HepG2 (cell line): ENCODE measurements around the gene JAG1. TPM values are rescaled to one million over a fixed set of nuclear protein-coding genes. Genes with fewer than 3 reads are reported as not detected.

Experiments used
- DR1 ChIP-seq: sonication (generic); formaldehyde crosslinking; IDR thresholded peaks from 2 replicates; pipeline ENCODE4 v1.8.0; 2021; ENCODE audit warnings: mild to moderate bottlenecking, missing genetic modification reagents, inconsistent platforms
- FOSL1 ChIP-seq: sonication (generic); formaldehyde crosslinking; IDR thresholded peaks from 2 replicates; pipeline ENCODE4 v1.9.0; 2021; ENCODE audit warnings: missing genetic modification reagents, borderline replicate concordance
- KDM3A ChIP-seq: IDR thresholded peaks from 2 replicates; pipeline ENCODE4 v1.6.1; 2018; ENCODE audit warnings: low read depth, missing compliant biosample characterization
- MAFK ChIP-seq, 2 experiments: IDR thresholded peaks in 1 of 2; conservative IDR thresholded peaks in 1 of 2; 2 replicates each; pipeline ENCODE4 v1.6.1; 2011; ENCODE audit warnings: improper control_type of control experiment in 2 of 2, low read length in 2 of 2
- TAF1 ChIP-seq: sonication (generic); formaldehyde crosslinking; IDR thresholded peaks from 2 replicates; pipeline ENCODE4 v1.4.0; 2020; ENCODE audit warnings: missing genetic modification reagents
- YEATS4 ChIP-seq: sonication (generic); formaldehyde crosslinking; IDR thresholded peaks from 2 replicates; pipeline ENCODE4 v1.4.0; 2020; ENCODE audit warnings: missing genetic modification reagents, borderline replicate concordance
- ZBTB38 ChIP-seq: sonication (generic); formaldehyde crosslinking; IDR thresholded peaks from 2 replicates; pipeline ENCODE4 v1.5.1; 2020; ENCODE audit warnings: mild to moderate bottlenecking, missing genetic modification reagents
- ZFP36L1 ChIP-seq: sonication (generic); formaldehyde crosslinking; IDR thresholded peaks from 2 replicates; pipeline ENCODE4 v1.8.0; 2022; ENCODE audit warnings: mild to moderate bottlenecking, missing genetic modification reagents, moderate library complexity
- ZKSCAN1 ChIP-seq: fragments of 150-350 bp; IDR thresholded peaks from 2 replicates; pipeline ENCODE4 v1.6.1; 2014; ENCODE audit warnings: low read length
- ZNF256 ChIP-seq: sonication (generic); formaldehyde crosslinking; conservative IDR thresholded peaks from 2 replicates; pipeline ENCODE4 v1.4.0; 2020; ENCODE audit warnings: missing genetic modification reagents
- ZNF572 ChIP-seq: sonication (generic); formaldehyde crosslinking; IDR thresholded peaks from 2 replicates; pipeline ENCODE4 v1.5.1; 2020; ENCODE audit warnings: mild to moderate bottlenecking, missing genetic modification reagents
- ZNF761 ChIP-seq: sonication (generic); formaldehyde crosslinking; conservative IDR thresholded peaks from 2 replicates; pipeline ENCODE4 v1.4.0; 2020; ENCODE audit warnings: mild to moderate bottlenecking, missing genetic modification reagents
- ZNF780A ChIP-seq: sonication (generic); formaldehyde crosslinking; IDR thresholded peaks from 2 replicates; pipeline ENCODE4 v1.8.0; 2022; ENCODE audit warnings: mild to moderate bottlenecking, missing genetic modification reagents, moderate library complexity
- polyA plus RNA-seq, 8 experiments: library from polyadenylated mRNA; depleted of rRNA in 3 of 8; stranded (reverse) in 7 of 8; unstranded in 1 of 8; fragments of >200 nt; fragmentation: Illumina TruSeq in 4 of 8; extraction: Trizol in 4 of 8; gene quantifications; 2 replicates each; pipeline versions ENCODE4 v1.2.1 to v1.2.3, GENCODE V29; 2011 to 2016; ENCODE audit warnings: low read depth in 4 of 8, missing spikeins in 1 of 8, mixed read lengths in 1 of 8; ENCODE audit not compliant: insufficient read depth in 1 of 8
- total RNA-seq, 5 experiments: library from RNA; depleted of rRNA; stranded (reverse); fragments of >200 nt; fragmentation: Illumina TruSeq; extraction: Trizol; gene quantifications; 2 replicates each; pipeline ENCODE4 v1.2.3, GENCODE V29; 2016; ENCODE audit warnings: low read depth in 1 of 5
- TF ChIP-seq, protein P1 (sequence below): sonication (generic); formaldehyde crosslinking; IDR thresholded peaks from 2 replicates; pipeline ENCODE4 v1.4.0; 2020; ENCODE audit warnings: low read depth, mild to moderate bottlenecking, missing genetic modification reagents
- TF ChIP-seq, protein P2 (sequence below): IDR thresholded peaks from 2 replicates; pipeline ENCODE4 v1.6.1; 2016; ENCODE audit warnings: low read depth
- TF ChIP-seq, protein P3 (sequence below): sonication (generic); formaldehyde crosslinking; IDR thresholded peaks from 2 replicates; pipeline ENCODE4 v1.5.0; 2020; ENCODE audit warnings: mild to moderate bottlenecking, missing genetic modification reagents, borderline replicate concordance
- TF ChIP-seq, protein P4 (sequence below): sonication (generic); formaldehyde crosslinking; IDR thresholded peaks from 2 replicates; pipeline ENCODE4 v1.5.0; 2020; ENCODE audit warnings: mild to moderate bottlenecking, missing genetic modification reagents
- TF ChIP-seq, protein P5 (sequence below): sonication (generic); formaldehyde crosslinking; IDR thresholded peaks from 2 replicates; pipeline ENCODE4 v1.4.0; 2020; ENCODE audit warnings: missing genetic modification reagents

JAG1 gene
- total and polyA plus RNA-seq, 2 of the 13 experiments (the other 11 are each of a cell fraction or from before 2014, with no cell fraction given), result 47.1 to 56.3 TPM

- TF ChIP-seq KDM3A, result peak; percentile 94; the same call in 1 of the 2 replicates
- TF ChIP-seq ZNF256 (CRISPR knock-in tag), result peak; percentile 41; the same call in 1 of the 2 replicates
- 0 out of 2 replicates have a peak, but pooled peaks have one; percentile 16 for TF ChIP-seq ZFP36L1
- TF ChIP-seq, protein P1, sequence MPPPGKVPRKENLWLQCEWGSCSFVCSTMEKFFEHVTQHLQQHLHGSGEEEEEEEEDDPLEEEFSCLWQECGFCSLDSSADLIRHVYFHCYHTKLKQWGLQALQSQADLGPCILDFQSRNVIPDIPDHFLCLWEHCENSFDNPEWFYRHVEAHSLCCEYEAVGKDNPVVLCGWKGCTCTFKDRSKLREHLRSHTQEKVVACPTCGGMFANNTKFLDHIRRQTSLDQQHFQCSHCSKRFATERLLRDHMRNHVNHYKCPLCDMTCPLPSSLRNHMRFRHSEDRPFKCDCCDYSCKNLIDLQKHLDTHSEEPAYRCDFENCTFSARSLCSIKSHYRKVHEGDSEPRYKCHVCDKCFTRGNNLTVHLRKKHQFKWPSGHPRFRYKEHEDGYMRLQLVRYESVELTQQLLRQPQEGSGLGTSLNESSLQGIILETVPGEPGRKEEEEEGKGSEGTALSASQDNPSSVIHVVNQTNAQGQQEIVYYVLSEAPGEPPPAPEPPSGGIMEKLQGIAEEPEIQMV (CRISPR knock-in tag), result 0 out of 2 replicates have a peak, but pooled peaks have one; percentile 26
- peak; percentile 99 for TF ChIP-seq ZNF572 (CRISPR knock-in tag)
- peak; percentile 8; the same call in 1 of the 2 replicates for TF ChIP-seq FOSL1 (CRISPR knock-in tag)
- no peak for TF ChIP-seq TAF1
- 0 out of 2 replicates have a peak, but pooled peaks have one; percentile 31 for TF ChIP-seq ZKSCAN1
- TF ChIP-seq, protein P2, sequence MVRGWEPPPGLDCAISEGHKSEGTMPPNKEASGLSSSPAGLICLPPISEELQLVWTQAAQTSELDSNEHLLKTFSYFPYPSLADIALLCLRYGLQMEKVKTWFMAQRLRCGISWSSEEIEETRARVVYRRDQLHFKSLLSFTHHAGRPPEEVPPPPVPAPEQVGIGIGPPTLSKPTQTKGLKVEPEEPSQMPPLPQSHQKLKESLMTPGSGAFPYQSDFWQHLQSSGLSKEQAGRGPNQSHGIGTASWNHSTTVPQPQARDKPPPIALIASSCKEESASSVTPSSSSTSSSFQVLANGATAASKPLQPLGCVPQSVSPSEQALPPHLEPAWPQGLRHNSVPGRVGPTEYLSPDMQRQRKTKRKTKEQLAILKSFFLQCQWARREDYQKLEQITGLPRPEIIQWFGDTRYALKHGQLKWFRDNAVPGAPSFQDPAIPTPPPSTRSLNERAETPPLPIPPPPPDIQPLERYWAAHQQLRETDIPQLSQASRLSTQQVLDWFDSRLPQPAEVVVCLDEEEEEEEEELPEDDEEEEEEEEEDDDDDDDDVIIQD, result peak; percentile 61; the same call in 1 of the 2 replicates
- TF ChIP-seq, protein P3, sequence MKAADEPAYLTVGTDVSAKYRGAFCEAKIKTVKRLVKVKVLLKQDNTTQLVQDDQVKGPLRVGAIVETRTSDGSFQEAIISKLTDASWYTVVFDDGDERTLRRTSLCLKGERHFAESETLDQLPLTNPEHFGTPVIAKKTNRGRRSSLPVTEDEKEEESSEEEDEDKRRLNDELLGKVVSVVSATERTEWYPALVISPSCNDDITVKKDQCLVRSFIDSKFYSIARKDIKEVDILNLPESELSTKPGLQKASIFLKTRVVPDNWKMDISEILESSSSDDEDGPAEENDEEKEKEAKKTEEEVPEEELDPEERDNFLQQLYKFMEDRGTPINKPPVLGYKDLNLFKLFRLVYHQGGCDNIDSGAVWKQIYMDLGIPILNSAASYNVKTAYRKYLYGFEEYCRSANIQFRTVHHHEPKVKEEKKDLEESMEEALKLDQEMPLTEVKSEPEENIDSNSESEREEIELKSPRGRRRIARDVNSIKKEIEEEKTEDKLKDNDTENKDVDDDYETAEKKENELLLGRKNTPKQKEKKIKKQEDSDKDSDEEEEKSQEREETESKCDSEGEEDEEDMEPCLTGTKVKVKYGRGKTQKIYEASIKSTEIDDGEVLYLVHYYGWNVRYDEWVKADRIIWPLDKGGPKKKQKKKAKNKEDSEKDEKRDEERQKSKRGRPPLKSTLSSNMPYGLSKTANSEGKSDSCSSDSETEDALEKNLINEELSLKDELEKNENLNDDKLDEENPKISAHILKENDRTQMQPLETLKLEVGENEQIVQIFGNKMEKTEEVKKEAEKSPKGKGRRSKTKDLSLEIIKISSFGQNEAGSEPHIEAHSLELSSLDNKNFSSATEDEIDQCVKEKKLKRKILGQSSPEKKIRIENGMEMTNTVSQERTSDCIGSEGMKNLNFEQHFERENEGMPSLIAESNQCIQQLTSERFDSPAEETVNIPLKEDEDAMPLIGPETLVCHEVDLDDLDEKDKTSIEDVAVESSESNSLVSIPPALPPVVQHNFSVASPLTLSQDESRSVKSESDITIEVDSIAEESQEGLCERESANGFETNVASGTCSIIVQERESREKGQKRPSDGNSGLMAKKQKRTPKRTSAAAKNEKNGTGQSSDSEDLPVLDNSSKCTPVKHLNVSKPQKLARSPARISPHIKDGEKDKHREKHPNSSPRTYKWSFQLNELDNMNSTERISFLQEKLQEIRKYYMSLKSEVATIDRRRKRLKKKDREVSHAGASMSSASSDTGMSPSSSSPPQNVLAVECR (CRISPR knock-in tag), result no peak
- no peak for TF ChIP-seq ZNF780A (CRISPR knock-in tag)
- TF ChIP-seq, protein P4, sequence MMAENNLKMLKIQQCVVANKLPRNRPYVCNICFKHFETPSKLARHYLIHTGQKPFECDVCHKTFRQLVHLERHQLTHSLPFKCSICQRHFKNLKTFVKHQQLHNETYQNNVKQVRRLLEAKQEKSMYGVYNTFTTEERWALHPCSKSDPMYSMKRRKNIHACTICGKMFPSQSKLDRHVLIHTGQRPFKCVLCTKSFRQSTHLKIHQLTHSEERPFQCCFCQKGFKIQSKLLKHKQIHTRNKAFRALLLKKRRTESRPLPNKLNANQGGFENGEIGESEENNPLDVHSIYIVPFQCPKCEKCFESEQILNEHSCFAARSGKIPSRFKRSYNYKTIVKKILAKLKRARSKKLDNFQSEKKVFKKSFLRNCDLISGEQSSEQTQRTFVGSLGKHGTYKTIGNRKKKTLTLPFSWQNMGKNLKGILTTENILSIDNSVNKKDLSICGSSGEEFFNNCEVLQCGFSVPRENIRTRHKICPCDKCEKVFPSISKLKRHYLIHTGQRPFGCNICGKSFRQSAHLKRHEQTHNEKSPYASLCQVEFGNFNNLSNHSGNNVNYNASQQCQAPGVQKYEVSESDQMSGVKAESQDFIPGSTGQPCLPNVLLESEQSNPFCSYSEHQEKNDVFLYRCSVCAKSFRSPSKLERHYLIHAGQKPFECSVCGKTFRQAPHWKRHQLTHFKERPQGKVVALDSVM, result no peak
- TF ChIP-seq DR1, result peak; percentile 51; the same call in 1 of the 2 replicates
- TF ChIP-seq YEATS4 (CRISPR knock-in tag), result peak; percentile 34; the same call in 1 of the 2 replicates
- TF ChIP-seq ZBTB38, result no peak
- no peak for TF ChIP-seq MAFK (conservative IDR thresholded peaks at IDR 0.05 in 1 of 2, IDR thresholded peaks at IDR 0.05 in 1 of 2; ENCODE audit: low read length in 2 of 2)
- TF ChIP-seq, protein P5, sequence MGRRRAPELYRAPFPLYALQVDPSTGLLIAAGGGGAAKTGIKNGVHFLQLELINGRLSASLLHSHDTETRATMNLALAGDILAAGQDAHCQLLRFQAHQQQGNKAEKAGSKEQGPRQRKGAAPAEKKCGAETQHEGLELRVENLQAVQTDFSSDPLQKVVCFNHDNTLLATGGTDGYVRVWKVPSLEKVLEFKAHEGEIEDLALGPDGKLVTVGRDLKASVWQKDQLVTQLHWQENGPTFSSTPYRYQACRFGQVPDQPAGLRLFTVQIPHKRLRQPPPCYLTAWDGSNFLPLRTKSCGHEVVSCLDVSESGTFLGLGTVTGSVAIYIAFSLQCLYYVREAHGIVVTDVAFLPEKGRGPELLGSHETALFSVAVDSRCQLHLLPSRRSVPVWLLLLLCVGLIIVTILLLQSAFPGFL, result no peak
- TF ChIP-seq ZNF761 (CRISPR knock-in tag), result peak; percentile 79
Observed at GRCh38 chr20:10674684-10675449, 1.1 kb upstream of the JAG1 start (continued).
